Effector memory CD4-positive, alpha-beta T cell (primary cell): Measurements from ENCODE around the gene D2HGDH.
"Not testable (repeated sequence)": the region's sequence is repeated elsewhere in the genome, so short reads cannot be mapped to it uniquely, and the experiment has no call there.

Experiments used
- DNase-seq, 3 donors: peaks; one replicate each; pipeline ENCODE4 v3.0.0-alpha.2; 2020
- H3K27ac ChIP-seq: 2 replicates; pipeline ENCODE4 v1.7.0; 2013; ENCODE audit warnings: mild to moderate bottlenecking, low read length, moderate library complexity; ENCODE audit not compliant: insufficient read depth, poor library complexity, severe bottlenecking
- H3K27me3 ChIP-seq: replicated peaks from 2 replicates; pipeline ENCODE4 v1.7.0; 2013; ENCODE audit warnings: mild to moderate bottlenecking, low read length; ENCODE audit not compliant: insufficient read depth, control insufficient read depth, poor library complexity, severe bottlenecking
- H3K36me3 ChIP-seq: 2 replicates; pipeline ENCODE4 v1.7.0; 2013; ENCODE audit warnings: mild to moderate bottlenecking, low read length, moderate library complexity; ENCODE audit not compliant: control insufficient read depth, insufficient read depth
- H3K4me1 ChIP-seq: 2 replicates; pipeline ENCODE4 v1.7.0; 2013; ENCODE audit warnings: low read length, mild to moderate bottlenecking; ENCODE audit not compliant: control insufficient read depth, insufficient read depth, poor library complexity, severe bottlenecking
- H3K4me3 ChIP-seq: 2 replicates; pipeline ENCODE4 v1.7.0; 2013; ENCODE audit warnings: low read length, low read depth, mild to moderate bottlenecking; ENCODE audit not compliant: insufficient read depth, poor library complexity, severe bottlenecking
- H3K9me3 ChIP-seq: 2 replicates; pipeline ENCODE4 v1.7.0; 2013; ENCODE audit warnings: mild to moderate bottlenecking, low read length, moderate library complexity; ENCODE audit not compliant: control insufficient read depth

D2HGDH gene

DNA sequence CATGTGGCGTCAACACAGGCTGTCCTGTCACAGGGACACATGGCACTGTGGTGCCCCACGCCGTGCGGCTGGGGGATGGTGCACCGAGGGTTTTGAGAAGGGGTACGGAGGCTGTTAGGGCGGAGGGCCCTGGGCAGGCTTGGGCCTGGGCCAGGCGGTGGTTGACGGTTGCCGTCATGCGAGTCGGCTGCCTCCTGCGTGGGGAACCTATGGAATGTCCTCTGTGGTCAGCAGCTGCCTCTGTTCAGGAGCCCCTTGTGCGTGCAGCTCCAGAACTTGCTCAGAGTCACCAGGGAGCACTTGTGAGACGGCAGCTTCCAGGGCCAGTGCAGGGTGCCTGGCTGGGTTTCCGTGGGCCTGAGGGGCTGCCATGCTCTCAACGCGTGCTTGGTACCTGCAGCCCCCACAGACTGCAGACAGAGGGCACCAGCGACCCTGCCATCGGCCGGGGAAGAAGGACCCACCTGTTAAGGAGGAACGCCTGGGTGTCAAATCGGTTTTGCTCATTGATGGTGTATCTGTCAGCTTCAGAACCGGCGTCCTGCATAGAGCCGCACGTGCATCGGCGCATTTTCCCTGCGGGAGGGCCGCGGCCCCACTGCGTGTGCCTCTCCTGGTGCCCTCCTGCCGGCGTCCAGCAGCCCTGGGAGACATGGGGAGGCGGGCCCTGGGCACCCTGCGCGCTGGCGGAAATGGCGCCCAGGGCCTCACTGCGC lies 10.0 kb upstream of the D2HGDH start:
- DNase-seq = no peak
- no peaks in the 10 kb centered on the region for H3K27me3 ChIP-seq

DNA sequence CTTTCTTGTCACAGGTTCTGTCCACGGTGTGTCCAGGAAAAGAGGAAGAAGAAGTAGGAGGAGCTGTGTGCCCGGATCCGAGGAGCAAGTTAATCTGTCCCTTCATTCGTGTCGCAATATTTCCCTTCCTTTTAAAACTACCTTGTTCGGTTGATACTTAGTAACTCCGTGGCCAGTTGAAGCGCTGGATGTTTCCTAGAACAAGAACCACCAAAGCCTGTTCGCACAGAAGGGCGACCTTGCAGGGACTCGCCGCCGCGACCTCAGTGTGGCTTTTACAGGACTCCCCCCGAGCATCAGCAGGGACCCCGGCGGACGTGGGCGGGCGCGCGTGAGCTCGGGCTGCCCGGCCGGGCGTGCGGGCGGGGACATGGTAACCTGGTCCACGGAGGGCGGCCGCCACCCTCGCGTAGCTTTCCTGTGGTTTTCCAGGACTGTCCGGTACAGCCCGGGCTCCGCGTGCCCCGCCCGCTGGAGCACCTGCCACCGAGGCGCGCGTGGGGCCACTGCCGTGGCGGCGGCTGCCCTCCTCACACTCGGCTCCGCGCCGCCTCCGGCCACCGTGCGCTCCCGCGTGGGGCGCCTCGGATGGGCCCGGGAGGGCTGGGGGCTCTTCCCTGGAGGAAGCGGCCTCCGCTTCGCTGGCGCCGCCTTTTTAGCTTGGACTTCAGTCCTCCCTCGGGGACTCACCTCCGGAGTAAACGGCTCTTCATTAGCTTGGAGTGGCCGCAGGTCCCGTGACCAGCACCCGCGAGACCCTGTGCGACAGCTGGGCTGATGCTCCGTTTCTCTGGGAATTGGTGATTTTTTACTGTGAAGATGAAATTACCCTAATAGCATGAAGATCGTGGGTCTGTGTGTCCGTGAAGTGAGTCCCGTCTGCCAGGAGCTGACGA lies 9.2 kb upstream of the D2HGDH start:
- H3K9me3 ChIP-seq = no peaks in the 10 kb centered on the region
- H3K27me3 ChIP-seq = no peaks in the 10 kb centered on the region
- H3K27ac ChIP-seq = no peak overlapping the region
- H3K36me3 ChIP-seq = peaks cover 18% of the 10 kb centered on the region
- no peaks in the 10 kb centered on the region for H3K4me1 ChIP-seq
- no peak for DNase-seq
- H3K4me3 ChIP-seq = no peak overlapping the region

More for the DNA sequence above, 10.0 kb upstream of the D2HGDH start:
- Histone ChIP-seq H3K9me3 (no peaks in the 10 kb centered on the region), H3K4me1 (no peaks in the 10 kb centered on the region), H3K36me3 (peaks cover 26% of the 10 kb centered on the region), H3K27ac (no peak overlapping the region), H3K4me3 (no peak overlapping the region)

DNA sequence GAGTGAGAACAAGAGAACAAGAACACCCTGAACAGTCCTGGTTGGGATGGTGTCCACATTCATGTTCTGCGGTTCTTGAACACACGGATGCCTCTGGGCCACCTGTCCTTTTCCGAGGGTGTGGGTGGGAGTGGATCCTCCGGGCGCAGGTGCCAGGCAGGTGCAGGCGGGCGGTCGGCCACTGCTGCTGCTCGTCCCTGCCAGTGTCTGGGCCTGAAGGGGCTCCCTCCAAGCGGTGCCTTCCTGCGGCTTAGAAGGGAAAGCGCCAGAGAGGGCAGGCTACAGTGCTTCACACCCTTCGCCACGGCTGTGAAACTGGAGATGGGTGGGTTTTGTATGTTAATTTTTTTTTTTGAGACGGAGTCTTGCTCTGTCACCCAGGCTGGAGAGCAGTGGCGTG lies 8.0 kb upstream of the D2HGDH start:
- Histone ChIP-seq H3K36me3 (peaks cover 7% of the 10 kb centered on the region), H3K27me3 (no peaks in the 10 kb centered on the region), H3K9me3 (no peaks in the 10 kb centered on the region), H3K4me1 (no peaks in the 10 kb centered on the region), H3K4me3 (no peak overlapping the region), H3K27ac (no peak overlapping the region)
- no peak for DNase-seq

DNA sequence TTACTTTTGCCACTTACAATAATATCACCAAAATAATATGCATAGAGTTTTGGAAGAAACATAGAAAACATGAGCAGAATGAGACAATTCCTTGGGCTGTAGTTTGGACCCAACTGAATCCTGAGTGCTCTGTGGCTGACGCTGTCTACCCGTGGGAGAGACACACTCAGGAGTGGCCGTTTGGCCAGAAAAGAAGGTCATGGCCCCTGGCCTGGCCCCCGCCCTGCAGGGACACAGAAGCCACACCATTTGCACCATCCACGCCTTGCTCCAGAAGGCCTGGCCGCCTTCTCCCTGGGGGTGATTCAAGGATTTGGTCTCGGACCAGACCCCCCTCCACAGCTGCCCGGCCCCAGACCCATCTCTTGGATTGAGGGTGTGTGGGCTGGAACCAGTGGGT lies 6.4 kb upstream of the D2HGDH start:
- H3K4me3 ChIP-seq = no peak overlapping the region
- H3K9me3 ChIP-seq = no peaks in the 10 kb centered on the region
- H3K27ac ChIP-seq = no peak overlapping the region
- H3K4me1 ChIP-seq = no peaks in the 10 kb centered on the region
- peaks cover 3% of the 10 kb centered on the region for H3K36me3 ChIP-seq
- DNase-seq = no peak
- no peaks in the 10 kb centered on the region for H3K27me3 ChIP-seq

DNA sequence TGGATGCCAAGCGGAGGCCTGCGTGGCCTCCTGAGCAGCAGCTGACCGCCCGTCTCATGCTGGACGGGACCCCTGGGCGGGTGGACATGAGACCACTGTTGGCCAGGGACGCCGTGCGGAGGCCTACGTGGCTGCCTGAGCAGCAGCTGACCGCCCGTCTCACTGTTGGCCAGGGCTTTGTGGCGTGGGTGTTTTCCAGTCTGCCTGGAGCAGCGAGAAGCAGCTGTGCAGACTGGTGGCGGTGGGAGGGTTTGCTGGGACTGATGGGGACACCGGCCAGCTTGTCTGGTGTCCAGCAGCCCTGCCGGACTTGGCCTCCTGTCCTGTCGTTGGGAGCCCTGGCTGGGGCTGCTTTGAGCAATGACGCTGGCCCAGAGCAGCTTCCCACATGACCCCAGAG lies 5.8 kb upstream of the D2HGDH start:
- H3K4me1 ChIP-seq = no peaks in the 10 kb centered on the region
- H3K36me3 ChIP-seq = no peaks in the 10 kb centered on the region
- H3K4me3 ChIP-seq = no peak overlapping the region
- no peaks in the 10 kb centered on the region for H3K9me3 ChIP-seq
- no peak for DNase-seq
- H3K27me3 ChIP-seq = no peaks in the 10 kb centered on the region
- no peak overlapping the region for H3K27ac ChIP-seq

DNA sequence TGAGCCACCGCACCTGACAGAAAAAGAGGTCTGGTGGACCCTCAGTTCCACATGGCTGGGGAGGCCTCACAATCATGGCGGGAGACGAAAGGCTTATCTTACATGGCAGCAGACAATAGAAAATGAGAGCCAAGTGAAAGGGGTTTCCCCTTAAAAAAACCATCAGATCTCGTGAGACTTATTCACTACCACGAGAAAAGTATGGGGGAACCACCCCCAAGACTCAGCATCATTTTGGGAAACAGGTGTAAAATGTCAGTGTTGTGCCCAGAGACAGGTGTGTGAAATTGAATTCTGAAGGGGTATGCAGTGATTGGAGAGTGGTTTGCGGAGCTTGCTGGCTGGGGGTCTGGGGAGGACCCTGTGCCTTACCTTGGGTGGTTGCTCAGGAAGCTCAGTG lies 4.6 kb upstream of the D2HGDH start:
- H3K27ac ChIP-seq = no peak overlapping the region
- H3K4me3 ChIP-seq = no peak overlapping the region
- DNase-seq = no peak

DNA sequence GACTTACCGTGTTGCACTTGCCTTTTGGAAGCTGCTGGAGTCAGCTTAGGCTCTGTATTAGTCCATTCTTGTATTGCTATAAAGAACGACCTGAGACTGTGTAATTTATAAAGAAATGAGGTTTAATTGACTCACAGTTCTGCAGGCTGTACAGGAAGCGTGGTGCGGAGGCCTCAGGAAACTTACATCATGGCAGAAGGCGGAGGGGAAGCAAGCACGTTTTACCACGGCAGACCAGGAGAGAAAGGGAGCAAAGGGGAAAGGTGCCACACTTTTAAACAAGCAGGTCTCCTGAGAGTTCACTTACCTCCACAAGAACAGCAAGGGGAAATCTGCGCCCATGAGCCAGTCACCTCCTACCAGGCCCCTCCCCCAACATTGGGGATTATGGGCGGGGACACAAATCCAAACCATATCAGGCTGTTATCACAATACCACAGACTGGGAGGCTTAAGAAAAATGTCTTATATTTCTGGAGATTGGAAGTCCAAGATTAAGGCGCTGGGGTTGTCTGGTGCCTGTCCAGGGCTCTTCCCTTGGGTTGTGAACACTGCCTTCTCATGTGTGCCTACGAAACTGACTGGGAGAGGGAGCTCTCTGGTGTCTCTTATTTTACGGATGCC lies 3.6 kb upstream of the D2HGDH start:
- no peak overlapping the region for H3K27ac ChIP-seq
- H3K36me3 ChIP-seq = no peaks in the 10 kb centered on the region
- no peaks in the 10 kb centered on the region for H3K9me3 ChIP-seq
- no peak for DNase-seq
- H3K27me3 ChIP-seq = no peaks in the 10 kb centered on the region
- no peak overlapping the region for H3K4me3 ChIP-seq
- peaks cover 6% of the 10 kb centered on the region for H3K4me1 ChIP-seq

More for the DNA sequence above, 4.6 kb upstream of the D2HGDH start:
- no peaks in the 10 kb centered on the region for H3K9me3 ChIP-seq
- H3K4me1 ChIP-seq = no peaks in the 10 kb centered on the region
- no peaks in the 10 kb centered on the region for H3K36me3 ChIP-seq
- H3K27me3 ChIP-seq = no peaks in the 10 kb centered on the region

DNA sequence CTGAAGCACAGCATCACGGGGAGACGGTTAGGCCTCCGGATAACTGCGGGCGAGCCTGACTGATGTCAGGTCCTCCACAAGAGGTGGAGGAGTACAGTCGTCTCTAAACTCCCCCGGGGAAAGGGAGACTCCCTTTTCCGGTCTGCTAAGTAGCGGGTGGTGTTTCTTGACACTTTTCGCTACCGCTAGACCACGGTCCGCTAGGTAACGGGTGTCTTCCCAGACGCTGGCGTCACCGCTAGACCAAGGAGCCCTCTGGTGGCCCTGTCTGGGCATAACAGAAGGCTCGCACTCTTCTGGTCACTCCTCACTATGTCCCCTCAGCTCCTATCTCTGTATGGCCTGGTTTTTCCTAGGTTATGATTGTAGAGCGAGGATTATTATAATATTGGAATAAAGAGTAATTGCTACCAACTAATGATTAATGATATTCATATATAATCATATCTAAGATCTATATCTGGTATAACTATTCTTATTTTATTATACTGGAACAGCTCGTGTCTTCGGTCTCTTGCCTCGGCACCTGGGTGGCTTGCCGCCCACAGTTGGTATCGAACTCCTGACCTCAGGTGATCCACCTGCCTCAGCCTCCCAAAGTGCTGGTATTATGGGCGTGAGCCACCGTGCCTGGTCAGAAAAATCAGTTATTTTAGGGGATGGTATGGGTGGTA lies 1.8 kb upstream of the D2HGDH start:
- not testable (repeated sequence) for H3K27ac ChIP-seq, H3K9me3 ChIP-seq, H3K4me1 ChIP-seq, H3K4me3 ChIP-seq, H3K27me3 ChIP-seq, H3K36me3 ChIP-seq
- peak; percentile 32 to 44 (median 42) for DNase-seq

DNA sequence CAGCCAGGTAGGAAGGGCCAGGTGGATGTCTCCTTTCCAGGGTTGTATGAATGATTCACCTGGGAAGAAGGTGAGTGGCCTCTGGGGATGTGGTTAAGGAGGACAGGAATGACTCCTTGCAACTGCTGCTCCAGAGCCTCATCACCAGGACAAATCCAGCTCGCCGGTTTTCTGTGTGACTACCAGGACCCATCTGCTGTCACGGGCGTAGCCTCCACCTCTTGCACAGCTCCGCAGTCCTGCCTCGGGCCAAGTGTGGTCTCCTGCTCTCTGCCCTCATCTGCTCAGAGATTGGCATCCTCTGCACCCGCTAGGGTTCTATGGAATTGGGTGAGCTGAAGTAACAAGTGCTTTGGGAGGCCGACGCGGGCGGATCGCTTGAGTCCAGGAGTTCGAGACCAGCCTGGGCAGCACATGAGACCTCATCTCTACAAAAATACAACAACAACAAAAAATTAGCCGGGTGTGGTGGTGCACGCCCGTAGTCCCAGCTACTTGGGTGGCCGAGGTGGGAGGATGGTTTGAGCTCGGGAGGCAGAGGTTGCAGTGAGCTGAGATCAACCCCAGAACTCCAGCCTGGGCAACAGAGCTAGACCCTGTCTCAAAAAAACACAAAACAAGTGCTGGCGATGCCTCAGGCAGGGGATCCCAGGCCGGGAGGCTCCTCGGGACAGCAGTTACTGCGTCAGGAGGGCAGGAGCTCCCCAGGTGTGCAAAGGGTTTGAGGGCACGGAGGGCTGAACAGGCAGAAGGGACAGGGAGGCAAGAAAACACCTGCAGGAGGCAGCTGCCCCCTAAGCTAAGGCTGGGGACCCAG lies 831 bp upstream of the D2HGDH start:
- Histone ChIP-seq H3K36me3 (no peaks in the 10 kb centered on the region), H3K4me1 (peaks cover 6% of the 10 kb centered on the region), H3K27me3 (no peaks in the 10 kb centered on the region), H3K9me3 (no peaks in the 10 kb centered on the region), H3K27ac (peak overlapping the region; percentile 60), H3K4me3 (peak overlapping the region; percentile 85)
- no peak for DNase-seq
